Activated CD4-positive, alpha-beta T cell treated with anti-CD3 and anti-CD28 coated beads for 4 hours (primary cell): Measurements from ENCODE around the gene RNF212B.
"Not testable (repeated sequence)": the region's sequence is repeated elsewhere in the genome, so short reads cannot be mapped to it uniquely, and the experiment has no call there.

Experiments used
- DNase-seq, 2 donors: peaks; one replicate each; pipeline ENCODE4 v3.0.0-alpha.2; 2020

The RNF212B gene, protein sequence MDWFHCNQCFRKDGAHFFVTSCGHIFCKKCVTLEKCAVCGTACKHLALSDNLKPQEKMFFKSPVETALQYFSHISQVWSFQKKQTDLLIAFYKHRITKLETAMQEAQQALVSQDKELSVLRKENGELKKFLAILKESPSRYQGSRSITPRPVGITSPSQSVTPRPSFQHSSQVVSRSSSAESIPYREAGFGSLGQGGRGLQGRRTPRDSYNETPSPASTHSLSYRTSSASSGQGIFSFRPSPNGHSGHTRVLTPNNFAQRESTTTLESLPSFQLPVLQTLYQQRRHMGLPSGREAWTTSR

GRCh38 chr14:23237772-23238594 lies at the start of gene RNF212B:
RNF212B (plus strand) TSS chr14:23237936; CDS start chr14:23240346, 2,410 bp downstream.
- DNase-seq = peak; percentile 82 to 84

- no peak for DNase-seq
These were observed 44.3 kb upstream of the RNF212B start for GRCh38 chr14:23193432-23193831.

DNA sequence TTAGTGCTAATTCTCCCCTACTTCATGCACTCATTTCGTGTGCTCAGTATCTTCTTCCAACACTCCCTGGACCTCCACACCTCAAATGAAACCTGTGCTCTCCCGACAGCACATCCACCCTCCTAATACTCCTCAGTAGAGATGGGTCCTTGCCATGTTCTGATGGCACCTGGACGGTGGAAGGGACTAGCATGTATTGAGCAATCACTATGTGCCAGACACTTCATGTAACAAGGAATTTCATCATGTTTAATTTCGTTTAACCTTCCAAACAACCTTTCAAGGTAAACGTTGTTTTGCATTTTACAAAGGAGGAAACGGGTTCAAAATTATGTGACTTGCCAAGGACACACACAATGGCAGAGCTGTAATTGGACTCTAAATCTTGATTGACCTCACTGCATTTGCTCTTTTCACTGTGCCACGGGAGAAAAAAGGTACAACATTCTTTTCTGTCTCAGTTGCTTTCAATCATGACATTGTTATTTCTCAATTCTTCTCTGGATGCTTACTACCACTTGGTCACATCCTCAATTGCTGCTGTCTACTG lies 42.1 kb upstream of the RNF212B start:
- DNase-seq = no peak

DNA sequence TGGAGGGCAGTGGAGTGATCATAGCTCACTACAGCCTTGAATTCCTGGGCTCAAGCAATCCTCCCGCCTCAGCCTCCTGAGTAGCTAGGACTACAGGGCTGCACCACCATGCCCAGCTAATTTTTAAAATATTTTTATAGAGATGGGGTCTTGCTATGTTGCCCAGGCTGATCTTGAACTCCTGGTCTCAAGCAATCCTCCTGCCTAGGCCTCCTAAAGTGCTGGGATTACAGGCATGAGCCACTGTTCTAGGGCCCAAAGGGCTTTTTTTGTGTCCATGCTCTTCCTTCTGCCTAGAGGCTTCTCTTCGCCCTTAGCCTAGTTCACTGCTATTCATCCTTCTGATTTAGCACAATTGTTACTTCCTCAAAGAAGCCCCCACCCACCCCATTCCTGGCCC lies 41.2 kb upstream of the RNF212B start:
- DNase-seq = not testable (repeated sequence)

GRCh38 chr14:23199141-23199540 lies 38.6 kb upstream of the RNF212B start:
- not testable (repeated sequence) for DNase-seq

- no peak for DNase-seq
These were observed 35.7 kb upstream of the RNF212B start for GRCh38 chr14:23202001-23202400.

- DNase-seq = no peak
These were observed 31.2 kb upstream of the RNF212B start for GRCh38 chr14:23206422-23207145.

GRCh38 chr14:23207146-23207540 lies 30.6 kb upstream of the RNF212B start:
- DNase-seq = no peak

DNA sequence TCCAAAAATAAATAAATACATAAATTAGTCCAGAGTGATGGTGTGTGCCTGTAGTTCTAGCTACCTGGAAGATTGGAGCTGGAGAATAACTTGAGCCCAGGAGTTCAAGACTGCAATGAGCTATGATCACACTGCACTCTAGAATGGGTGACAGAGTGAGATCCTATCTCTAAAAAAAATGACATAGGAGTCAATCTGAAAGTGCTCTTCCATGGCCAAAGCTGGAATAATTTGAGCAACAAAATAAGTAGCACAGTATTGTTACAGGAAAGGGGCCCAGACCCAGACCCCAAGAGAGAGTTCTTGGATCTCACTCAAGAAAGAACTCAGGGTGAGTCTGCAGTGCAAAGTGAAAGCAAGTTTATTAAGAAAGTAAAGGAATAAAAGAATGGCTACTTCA lies 29.4 kb upstream of the RNF212B start:
- no peak for DNase-seq

- DNase-seq = no peak
These were observed 27.9 kb upstream of the RNF212B start for GRCh38 chr14:23209651-23210423.

DNA sequence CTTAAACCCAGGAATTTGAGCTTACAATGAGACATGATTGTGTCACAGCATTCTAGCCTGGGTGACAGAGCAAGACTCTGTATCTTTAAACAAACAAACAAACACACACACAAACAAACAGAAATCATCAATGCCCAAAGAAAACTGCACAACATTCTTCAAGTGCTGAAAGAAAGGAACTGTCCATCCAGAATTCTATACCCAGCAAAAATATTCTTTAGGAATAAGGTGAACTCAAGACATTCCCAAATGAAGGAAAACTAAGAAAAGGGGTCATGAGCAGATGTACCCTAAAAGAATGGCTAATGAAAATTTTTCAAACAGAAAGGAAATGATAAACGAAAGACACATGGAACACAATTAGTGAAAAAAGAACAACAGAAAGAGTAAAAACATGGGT lies 22.3 kb upstream of the RNF212B start:
- DNase-seq = no peak

DNA sequence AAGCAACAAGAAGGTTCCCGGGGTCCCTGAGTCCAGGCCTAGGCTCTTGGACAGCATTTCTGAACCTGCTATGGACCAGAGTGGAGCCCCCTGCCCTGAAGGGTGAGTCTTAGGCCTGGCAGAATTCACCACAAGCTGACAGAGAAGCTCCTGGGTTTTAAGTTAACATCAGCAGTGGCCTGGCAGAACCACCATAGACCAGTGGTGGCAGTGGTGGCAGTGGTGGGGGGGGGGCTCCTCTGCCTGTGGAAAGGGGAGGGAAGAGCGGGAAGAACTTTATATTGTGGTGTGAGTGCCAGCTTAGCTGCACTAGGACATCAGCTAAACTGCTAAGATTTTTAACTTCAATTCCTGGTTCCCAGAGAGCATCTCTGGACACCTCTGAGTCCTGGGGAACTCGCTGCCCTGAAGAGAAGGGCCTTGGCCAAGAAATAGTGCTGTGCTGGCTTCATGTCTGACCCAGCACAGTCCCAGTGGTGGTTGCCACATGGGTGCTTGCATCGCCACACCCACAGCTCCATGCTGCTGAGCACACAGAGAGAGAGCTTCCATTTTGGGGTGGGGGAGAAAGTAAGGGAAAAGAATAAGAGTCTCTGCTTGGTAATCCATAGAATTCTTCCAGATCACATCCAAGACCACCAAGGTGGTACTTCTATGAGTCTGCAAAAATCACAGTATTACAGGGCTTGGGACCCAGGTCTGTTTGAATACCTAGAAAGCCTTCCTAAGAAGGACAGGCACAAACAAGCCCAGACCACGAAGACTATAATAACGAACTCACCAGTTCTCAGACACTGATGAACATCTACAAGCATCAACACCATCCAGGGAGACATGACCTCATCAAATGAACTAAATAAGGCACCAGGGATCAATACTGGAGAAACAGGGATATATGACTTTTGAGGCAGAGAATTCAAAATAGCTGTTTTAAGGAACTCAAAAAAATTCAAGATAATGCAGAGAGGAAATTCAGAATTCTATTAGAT lies 20.4 kb upstream of the RNF212B start:
- DNase-seq = no peak

GRCh38 chr14:23219075-23219474 lies 18.7 kb upstream of the RNF212B start:
- no peak for DNase-seq

- DNase-seq = not testable (repeated sequence)
These were observed 12.8 kb upstream of the RNF212B start for GRCh38 chr14:23224958-23225357.

- no peak for DNase-seq
These were observed 10.2 kb upstream of the RNF212B start for GRCh38 chr14:23227566-23227965.

- DNase-seq = no peak
These were observed 8.9 kb upstream of the RNF212B start for GRCh38 chr14:23228812-23229211.

- DNase-seq = not testable (repeated sequence)
These were observed 5.4 kb upstream of the RNF212B start for GRCh38 chr14:23232241-23232808.

DNA sequence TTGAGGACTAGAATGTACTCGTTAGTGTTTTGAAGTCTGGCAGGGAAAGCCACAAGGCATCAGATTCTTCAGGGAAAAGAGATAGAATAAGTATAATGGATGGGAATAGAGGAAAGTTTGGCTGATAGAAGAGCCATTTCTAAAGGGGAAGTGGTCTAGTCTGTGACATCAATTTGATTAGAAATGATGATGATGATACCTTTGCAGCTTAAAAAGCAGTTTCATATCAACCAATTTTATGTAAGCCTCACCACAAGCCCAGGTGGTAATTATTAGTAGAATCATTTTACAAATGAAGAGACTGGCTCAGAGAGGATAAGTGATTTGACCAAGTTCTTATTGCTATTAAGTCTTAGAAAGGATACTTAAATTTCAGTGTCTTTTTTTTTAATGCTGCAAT lies 2.9 kb downstream of the RNF212B start:
- no peak for DNase-seq

GRCh38 chr14:23241061-23241715 lies 3.5 kb downstream of the RNF212B start:
- DNase-seq = not testable (repeated sequence)

GRCh38 chr14:23242076-23242475 lies 4.3 kb downstream of the RNF212B start:
- no peak for DNase-seq
